Neuronal stem cell (in vitro differentiated cells): ENCODE results near the gene RAN.
A peak's percentile ranks its signal among the peaks of the same experiment; 100 is the strongest.

ENCODE experiments used
- DNase-seq: peaks from one replicate; pipeline ENCODE4 v3.0.0-alpha.2; 2013; ENCODE audit warnings: low spot score
- H2AFZ ChIP-seq: one replicate; pipeline ENCODE4 v1.6.1; 2013; ENCODE audit warnings: mild to moderate bottlenecking, low read length, inconsistent platforms
- H2AK5ac ChIP-seq: 2 replicates; pipeline ENCODE4 v1.6.1; 2013; ENCODE audit warnings: low read depth, mild to moderate bottlenecking, inconsistent platforms, low read length, moderate library complexity, mixed read lengths
- H2BK120ac ChIP-seq: 2 replicates; pipeline ENCODE4 v1.6.1; 2013; ENCODE audit warnings: low read depth, mild to moderate bottlenecking, inconsistent platforms, low read length, moderate library complexity, mixed read lengths
- H2BK12ac ChIP-seq: one replicate; pipeline ENCODE4 v1.6.1; 2013; ENCODE audit warnings: low read length, inconsistent platforms
- H2BK15ac ChIP-seq: 2 replicates; pipeline ENCODE4 v1.6.1; 2013; ENCODE audit warnings: mild to moderate bottlenecking, low read length, inconsistent platforms, mixed read lengths
- H2BK5ac ChIP-seq: one replicate; pipeline ENCODE4 v1.6.1; 2013; ENCODE audit warnings: inconsistent platforms, mild to moderate bottlenecking, low read length, moderate library complexity
- H3K14ac ChIP-seq: one replicate; pipeline ENCODE4 v1.6.1; 2013; ENCODE audit warnings: low read length, inconsistent platforms
- H3K18ac ChIP-seq: 2 replicates; pipeline ENCODE4 v1.6.1; 2013; ENCODE audit warnings: low read length, inconsistent platforms
- H3K23ac ChIP-seq: 2 replicates; pipeline ENCODE4 v1.6.1; 2013; ENCODE audit warnings: low read depth, mild to moderate bottlenecking, mixed read lengths, low read length, inconsistent platforms; ENCODE audit not compliant: poor library complexity
- H3K27ac ChIP-seq: replicated peaks from 3 replicates; pipeline ENCODE4 v1.5.1; 2013; ENCODE audit warnings: low read length, inconsistent platforms
- H3K27me3 ChIP-seq, 3 experiments: 2 replicates each; pipeline ENCODE4 v1.6.1; 2013; ENCODE audit warnings: low read length in 3 of 3, mild to moderate bottlenecking in 2 of 3, inconsistent platforms in 1 of 3, low read depth in 1 of 3, mixed read lengths in 1 of 3, moderate library complexity in 1 of 3; ENCODE audit not compliant: control insufficient read depth in 3 of 3, insufficient read depth in 3 of 3
- H3K36me3 ChIP-seq, 2 donors: replicated peaks in 1 of 2; 2 replicates each; pipeline ENCODE4 v1.6.1; 2013; ENCODE audit warnings: low read length in 2 of 2; ENCODE audit not compliant: control insufficient read depth in 2 of 2, insufficient read depth in 2 of 2
- H3K4ac ChIP-seq: 2 replicates; pipeline ENCODE4 v1.6.1; 2013; ENCODE audit warnings: inconsistent platforms, mild to moderate bottlenecking, low read length, moderate library complexity
- H3K4me1 ChIP-seq, 2 donors: 1 replicate in 1 of 2; 2 replicates in 1 of 2; pipeline ENCODE4 v1.6.1; 2013; ENCODE audit warnings: low read length in 2 of 2, low read depth in 1 of 2; ENCODE audit not compliant: control insufficient read depth in 2 of 2, insufficient read depth in 1 of 2
- H3K4me2 ChIP-seq: one replicate; pipeline ENCODE4 v1.6.1; 2013; ENCODE audit warnings: mild to moderate bottlenecking, low read length, inconsistent platforms; ENCODE audit not compliant: insufficient read depth, poor library complexity, severe bottlenecking
- H3K4me3 ChIP-seq, 2 donors: 2 replicates each; pipeline ENCODE4 v1.5.1; 2013; ENCODE audit warnings: low read length in 2 of 2, mild to moderate bottlenecking in 2 of 2, inconsistent platforms in 1 of 2, moderate library complexity in 1 of 2
- H3K79me1 ChIP-seq: one replicate; pipeline ENCODE4 v1.6.1; 2013; ENCODE audit warnings: low read depth, mild to moderate bottlenecking, inconsistent platforms, low read length, moderate library complexity
- H3K9ac ChIP-seq: one replicate; pipeline ENCODE4 v1.6.1; 2013; ENCODE audit warnings: mild to moderate bottlenecking, low read depth, low read length, inconsistent platforms; ENCODE audit not compliant: poor library complexity
- H3K9me3 ChIP-seq, 2 donors: replicated peaks in 1 of 2; 2 replicates each; pipeline versions ENCODE3 to v1.6.1; 2013; ENCODE audit warnings: low read length in 2 of 2, mild to moderate bottlenecking in 2 of 2, inconsistent platforms in 1 of 2, low read depth in 1 of 2, mixed read lengths in 1 of 2, moderate library complexity in 1 of 2; ENCODE audit not compliant: control insufficient read depth in 2 of 2, insufficient read depth in 1 of 2
- H4K8ac ChIP-seq: one replicate; pipeline ENCODE4 v1.6.1; 2013; ENCODE audit warnings: low read depth, mild to moderate bottlenecking, inconsistent platforms, low read length, moderate library complexity
- H4K91ac ChIP-seq: one replicate; pipeline ENCODE4 v1.6.1; 2013; ENCODE audit warnings: low read length, low read depth, mild to moderate bottlenecking, inconsistent platforms; ENCODE audit not compliant: poor library complexity
- WGBS, 2 donors: extraction: QIAGEN DNeasy Blood & Tissue Kit; methylation state at CpG; one replicate each; pipeline ENCODE4 v1.1.7; 2013; ENCODE audit warnings: missing lambda C conversion rate in 2 of 2, mixed read lengths in 1 of 2; ENCODE audit not compliant: insufficient read length in 2 of 2, insufficient replicate concordance in 1 of 2; ENCODE audit errors: extremely low coverage in 2 of 2; 5-methylcytosine and 5-hydroxymethylcytosine counted together

The RAN gene

DNA sequence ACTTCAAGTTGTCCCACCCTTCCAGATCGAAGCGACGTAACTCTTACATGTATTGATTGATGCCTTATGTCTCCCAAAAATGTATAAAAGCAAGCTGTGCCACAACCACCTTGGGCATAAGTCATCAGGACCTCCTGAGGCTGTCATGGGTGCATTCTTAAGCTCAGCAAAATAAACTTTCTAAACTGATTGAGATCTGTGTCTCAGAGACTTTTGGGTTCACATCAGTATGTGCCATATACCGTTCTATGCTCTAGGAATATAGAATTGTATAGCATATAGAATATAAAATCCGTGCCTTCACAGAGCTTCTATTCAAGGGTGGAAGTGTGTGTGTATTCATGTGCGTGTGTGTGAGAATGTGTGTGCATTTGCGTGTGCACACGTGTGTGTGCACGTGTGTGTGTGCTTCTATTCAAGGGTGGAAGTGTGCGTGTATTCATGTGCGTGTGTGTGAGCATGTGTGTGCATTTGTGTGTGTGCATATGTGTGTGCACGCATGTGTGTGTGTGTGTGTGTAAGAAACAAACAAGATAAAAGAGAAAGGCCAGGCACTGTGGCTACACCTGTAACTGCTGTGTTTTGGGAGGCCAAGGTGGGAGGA is 21.3 kb upstream of the RAN start:
- no peak overlapping the region for H3K27ac ChIP-seq
- peaks cover 0 to 3% (median 2%) of the 10 kb centered on the region in 3 experiments for H3K27me3 ChIP-seq
- no CpG with 5 or more reads among the region's 12 CpGs for WGBS, 2 donors
- H3K9me3 ChIP-seq, result peaks cover 0 to 2% of the 10 kb centered on the region in 2 donors
- H3K4me2 ChIP-seq, result no peak overlapping the region
- H3K9ac ChIP-seq, result no peak overlapping the region
- H3K18ac ChIP-seq, result no peak overlapping the region
- no peak overlapping the region for H2BK120ac ChIP-seq
- no peaks in the 10 kb centered on the region for H3K79me1 ChIP-seq
- peak overlapping the region; percentile 31 for H3K14ac ChIP-seq
- H2BK15ac ChIP-seq, result no peak overlapping the region
- H3K23ac ChIP-seq, result no peak overlapping the region
- H2BK5ac ChIP-seq, result no peak overlapping the region
- no peak overlapping the region for H2AK5ac ChIP-seq
- no peak overlapping the region for H4K91ac ChIP-seq
- H3K4me1 ChIP-seq, result peaks cover 5 to 8% of the 10 kb centered on the region in 2 donors
- no peak overlapping the region for H4K8ac ChIP-seq
- no peak overlapping the region for H3K4me3 ChIP-seq
- H2AFZ ChIP-seq, result no peak overlapping the region
- H3K4ac ChIP-seq, result no peak overlapping the region
- H2BK12ac ChIP-seq, result no peak overlapping the region
- no peak for DNase-seq
- no peaks in the 10 kb centered on the region for H3K36me3 ChIP-seq

- Histone ChIP-seq H2AFZ (no peak overlapping the region), H3K14ac (no peak overlapping the region), H3K27ac (no peak overlapping the region), H2AK5ac (no peak overlapping the region), H2BK5ac (no peak overlapping the region), H3K4me3 (no peak overlapping the region), H3K79me1 (no peaks in the 10 kb centered on the region), H3K23ac (no peak overlapping the region), H3K36me3 (no peaks in the 10 kb centered on the region), H4K91ac (no peak overlapping the region), H3K9me3 (peaks cover 4 to 6% of the 10 kb centered on the region in 2 donors), H2BK120ac (no peak overlapping the region), H3K4me1 (peaks cover 5 to 8% of the 10 kb centered on the region in 2 donors), H3K18ac (no peak overlapping the region), H3K4ac (no peak overlapping the region), H2BK15ac (no peak overlapping the region), H3K4me2 (no peak overlapping the region), H3K9ac (no peak overlapping the region), H4K8ac (no peak overlapping the region), H3K27me3 (peaks cover 0 to 2% (median 0%) of the 10 kb centered on the region in 3 experiments), H2BK12ac (no peak overlapping the region)
- no peak for DNase-seq
- WGBS, 2 donors, result no CpG with 5 or more reads among the region's 4 CpGs
These were observed 15.8 kb upstream of the RAN start for GRCh38 chr12:130856088-130856487.

- Histone ChIP-seq H3K14ac (no peak overlapping the region), H2BK12ac (no peak overlapping the region), H3K23ac (no peak overlapping the region), H2BK15ac (no peak overlapping the region), H3K4ac (no peak overlapping the region), H3K18ac (no peak overlapping the region), H3K9me3 (peaks cover 4 to 6% of the 10 kb centered on the region in 2 donors), H3K27me3 (no peaks in the 10 kb centered on the region), H3K36me3 (no peaks in the 10 kb centered on the region), H3K4me1 (peaks cover 5 to 8% of the 10 kb centered on the region in 2 donors), H3K4me2 (no peak overlapping the region), H3K27ac (no peak overlapping the region), H2BK120ac (no peak overlapping the region), H3K79me1 (no peaks in the 10 kb centered on the region), H3K4me3 (peak overlapping the region in 1 of 2 donors; percentile 63), H4K8ac (no peak overlapping the region), H2AFZ (no peak overlapping the region), H3K9ac (no peak overlapping the region), H2BK5ac (no peak overlapping the region), H4K91ac (no peak overlapping the region), H2AK5ac (no peak overlapping the region)
- WGBS, 2 donors, result no CpG with 5 or more reads among the region's 4 CpGs
- no peak for DNase-seq
These were observed 13.8 kb upstream of the RAN start for GRCh38 chr12:130858084-130858483.

DNA sequence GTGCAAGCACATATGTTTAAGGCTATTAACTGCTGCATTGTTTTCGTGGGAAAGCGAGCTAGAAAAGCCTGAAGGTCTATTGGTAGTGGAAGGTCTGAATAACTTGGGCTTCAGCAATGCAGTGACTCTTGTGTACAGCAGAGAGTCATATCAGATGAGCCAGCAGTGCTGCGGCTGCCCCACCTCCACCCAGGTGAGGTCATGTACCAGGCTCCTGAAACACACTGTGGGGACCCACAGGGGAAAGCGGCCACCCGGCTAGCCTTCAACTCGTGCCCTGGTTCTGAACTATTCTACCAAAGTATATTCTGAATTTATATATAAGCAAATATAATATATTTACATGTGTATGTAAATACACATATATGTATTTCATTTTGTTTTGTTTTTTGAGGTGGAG is 12.7 kb upstream of the RAN start:
- H2AK5ac ChIP-seq, result no peak overlapping the region
- H3K27ac ChIP-seq, result no peak overlapping the region
- no peaks in the 10 kb centered on the region for H3K36me3 ChIP-seq
- H3K4me2 ChIP-seq, result no peak overlapping the region
- no CpG with 5 or more reads among the region's 6 CpGs for WGBS, 2 donors
- H3K14ac ChIP-seq, result no peak overlapping the region
- no peak overlapping the region for H3K18ac ChIP-seq
- no peaks in the 10 kb centered on the region for H3K27me3 ChIP-seq
- H3K4me3 ChIP-seq, result no peak overlapping the region
- H3K79me1 ChIP-seq, result no peaks in the 10 kb centered on the region
- no peak overlapping the region for H2AFZ ChIP-seq
- no peak overlapping the region for H3K9ac ChIP-seq
- no peak overlapping the region for H2BK5ac ChIP-seq
- H3K4me1 ChIP-seq, result no peaks in the 10 kb centered on the region
- no peak for DNase-seq
- H2BK12ac ChIP-seq, result no peak overlapping the region
- no peak overlapping the region for H4K8ac ChIP-seq
- H3K9me3 ChIP-seq, result peaks cover 4 to 6% of the 10 kb centered on the region in 2 donors
- no peak overlapping the region for H3K4ac ChIP-seq
- H2BK15ac ChIP-seq, result no peak overlapping the region
- no peak overlapping the region for H3K23ac ChIP-seq
- H2BK120ac ChIP-seq, result no peak overlapping the region
- H4K91ac ChIP-seq, result no peak overlapping the region
